Measurements from ENCODE around the gene SORCS3. TPM values are rescaled to one million over a fixed set of nuclear protein-coding genes. Genes with fewer than 3 reads are reported as not detected.

The SORCS3 gene
- total and polyA plus RNA-seq, 2 of the 13 experiments (the other 11 are each of a cell fraction or from before 2014, with no cell fraction given): 0.07 TPM; not detected in 1

DNA sequence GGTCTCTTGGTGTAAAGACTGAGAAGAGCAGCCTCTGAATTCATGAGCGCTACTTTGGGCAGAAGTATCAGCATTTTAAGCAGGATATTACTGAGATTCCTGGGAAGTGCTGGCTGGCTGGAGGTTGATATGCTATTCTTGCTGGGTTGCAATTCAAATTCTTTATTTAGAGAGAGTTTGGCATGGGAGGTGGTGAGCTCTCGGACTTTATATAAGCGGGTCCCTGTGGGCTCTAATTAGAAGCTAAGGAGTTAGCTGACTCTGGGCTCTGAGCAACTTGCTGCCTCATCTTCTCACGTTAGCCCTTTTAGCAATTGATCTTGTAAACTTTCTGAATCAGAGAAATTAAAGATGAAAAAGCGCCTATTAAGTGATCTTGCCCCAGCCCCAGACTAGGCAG, 430.9 kb downstream of the SORCS3 start:
- Histone ChIP-seq H3K79me2 (ENCODE audit: insufficient read depth, low read length) (no peaks in the 10 kb centered on the region), H3K36me3 (replicated peaks in 1 of 2; ENCODE audit: control insufficient read depth in 1 of 2, insufficient read depth in 2 of 2, low read length in 2 of 2) (no peaks in the 10 kb centered on the region), H2AFZ (ENCODE audit: low read length) (no peak overlapping the region), H4K20me1 (ENCODE audit: insufficient read depth, low read length) (no peaks in the 10 kb centered on the region), H3K27ac (ENCODE audit: extremely low read length, insufficient read depth, low read length) (no peak overlapping the region), H3K4me2 (ENCODE audit: low read depth, low read length) (no peak overlapping the region), H3K27me3 (ENCODE audit: control insufficient read depth in 1 of 2, insufficient read depth in 2 of 2, low read length in 2 of 2) (no peaks in the 10 kb centered on the region), H3K9me3 (ENCODE audit: low read length) (no peaks in the 10 kb centered on the region), H3K4me1 (ENCODE audit: insufficient read depth, low read length) (no peaks in the 10 kb centered on the region), H3K4me3 (replicated peaks in 1 of 3; ENCODE audit: insufficient read depth in 1 of 3, low read depth in 2 of 3, low read length in 3 of 3) (no peak overlapping the region), H3K9ac (ENCODE audit: insufficient read depth, low read depth, low read length) (no peak overlapping the region)
- 7% methylated on average over 5 of the region's 5 CpGs for WGBS (ENCODE audit: low lambda C conversion rate)
- no TSS peak for BruUV-seq (replicated peaks)
- ATAC-seq (no peak), DNase-seq (ENCODE audit: low spot score) (no peak), FAIRE-seq (no peak)
- POLR2A ChIA-PET: no interaction called here
- CTCF ChIA-PET (ENCODE audit: low intra/inter-chr PET ratio, low total read pairs): no interaction called here
- intact Hi-C loops (cut with micrococcal nuclease; ENCODE audit: unreplicated experiment): no loop called here
- in situ Hi-C loops (cut with HindIII; ENCODE audit: extremely low pct_ligation_motif_present, low pct_unique_long_range_greater_than_20kb): no loop called here
- TF ChIP-seq SRSF1 (optimal IDR thresholded peaks at IDR 0.05; ENCODE audit: low read depth, low read length) (no peak), CBFB (CRISPR knock-in tag; IDR thresholded peaks at IDR 0.05) (no peak), MIXL1 (CRISPR knock-in tag; IDR thresholded peaks at IDR 0.05) (no peak), ZNF670 (CRISPR knock-in tag; IDR thresholded peaks at IDR 0.05; ENCODE audit: borderline replicate concordance) (no peak), ISL2 (CRISPR knock-in tag; IDR thresholded peaks at IDR 0.05) (no peak), HDAC6 (IDR thresholded peaks at IDR 0.05; ENCODE audit: low read depth, low read length) (no peak), ZFAT (CRISPR knock-in tag; conservative IDR thresholded peaks at IDR 0.05) (no peak), KDM4B (CRISPR knock-in tag; IDR thresholded peaks at IDR 0.05) (no peak), IRX3 (CRISPR knock-in tag; IDR thresholded peaks at IDR 0.05; ENCODE audit: borderline replicate concordance, low read depth) (no peak), MIER2 (CRISPR knock-in tag; IDR thresholded peaks at IDR 0.05) (no peak), RCOR2 (CRISPR knock-in tag; IDR thresholded peaks at IDR 0.05) (no peak), ZBTB1 (CRISPR knock-in tag; IDR thresholded peaks at IDR 0.05; ENCODE audit: borderline replicate concordance) (no peak), ZNF615 (CRISPR knock-in tag; IDR thresholded peaks at IDR 0.05; ENCODE audit: borderline replicate concordance) (no peak), POGZ (CRISPR knock-in tag; IDR thresholded peaks at IDR 0.05) (no peak), ERF (CRISPR knock-in tag; IDR thresholded peaks at IDR 0.05) (no peak), RXRB (CRISPR knock-in tag; IDR thresholded peaks at IDR 0.05; ENCODE audit: borderline replicate concordance) (no peak)
- TF ChIP-seq, protein P1, sequence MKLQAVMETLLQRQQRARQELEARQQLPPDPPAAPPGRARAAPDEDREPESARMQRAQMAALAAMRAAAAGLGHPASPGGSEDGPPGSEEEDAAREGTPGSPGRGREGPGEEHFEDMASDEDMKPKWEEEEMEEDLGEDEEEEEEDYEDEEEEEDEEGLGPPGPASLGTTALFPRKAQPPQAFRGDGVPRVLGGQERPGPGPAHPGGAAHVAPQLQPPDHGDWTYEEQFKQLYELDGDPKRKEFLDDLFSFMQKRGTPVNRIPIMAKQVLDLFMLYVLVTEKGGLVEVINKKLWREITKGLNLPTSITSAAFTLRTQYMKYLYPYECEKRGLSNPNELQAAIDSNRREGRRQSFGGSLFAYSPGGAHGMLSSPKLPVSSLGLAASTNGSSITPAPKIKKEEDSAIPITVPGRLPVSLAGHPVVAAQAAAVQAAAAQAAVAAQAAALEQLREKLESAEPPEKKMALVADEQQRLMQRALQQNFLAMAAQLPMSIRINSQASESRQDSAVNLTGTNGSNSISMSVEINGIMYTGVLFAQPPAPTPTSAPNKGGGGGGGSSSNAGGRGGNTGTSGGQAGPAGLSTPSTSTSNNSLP (IDR thresholded peaks at IDR 0.05; ENCODE audit: low read depth, low read length): no peak
- TF ChIP-seq, protein P2, sequence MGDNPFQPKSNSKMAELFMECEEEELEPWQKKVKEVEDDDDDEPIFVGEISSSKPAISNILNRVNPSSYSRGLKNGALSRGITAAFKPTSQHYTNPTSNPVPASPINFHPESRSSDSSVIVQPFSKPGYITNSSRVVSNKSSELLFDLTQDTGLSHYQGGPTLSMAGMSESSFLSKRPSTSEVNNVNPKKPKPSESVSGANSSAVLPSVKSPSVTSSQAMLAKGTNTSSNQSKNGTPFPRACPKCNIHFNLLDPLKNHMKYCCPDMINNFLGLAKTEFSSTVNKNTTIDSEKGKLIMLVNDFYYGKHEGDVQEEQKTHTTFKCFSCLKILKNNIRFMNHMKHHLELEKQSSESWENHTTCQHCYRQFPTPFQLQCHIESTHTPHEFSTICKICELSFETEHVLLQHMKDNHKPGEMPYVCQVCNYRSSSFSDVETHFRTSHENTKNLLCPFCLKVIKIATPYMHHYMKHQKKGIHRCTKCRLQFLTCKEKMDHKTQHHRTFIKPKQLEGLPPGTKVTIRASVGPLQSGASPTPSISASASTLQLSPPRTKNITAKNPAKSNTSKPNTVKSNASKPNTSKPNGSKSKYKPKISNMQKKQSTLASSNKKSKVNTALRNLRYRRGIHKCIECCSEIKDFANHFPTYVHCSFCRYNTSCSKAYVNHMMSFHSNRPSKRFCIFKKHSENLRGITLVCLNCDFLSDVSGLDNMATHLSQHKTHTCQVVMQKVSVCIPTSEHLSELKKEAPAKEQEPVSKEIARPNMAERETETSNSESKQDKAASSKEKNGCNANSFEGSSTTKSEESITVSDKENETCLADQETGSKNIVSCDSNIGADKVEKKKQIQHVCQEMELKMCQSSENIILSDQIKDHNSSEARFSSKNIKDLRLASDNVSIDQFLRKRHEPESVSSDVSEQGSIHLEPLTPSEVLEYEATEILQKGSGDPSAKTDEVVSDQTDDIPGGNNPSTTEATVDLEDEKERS (CRISPR knock-in tag; IDR thresholded peaks at IDR 0.05): no peak

All from HepG2 (cell line).